Upper lobe of left lung (tissue), 6 donors: Measurements from ENCODE around the gene PTPRN2. TPM values are rescaled to one million over a fixed set of nuclear protein-coding genes. Genes with fewer than 3 reads are reported as not detected.

Source experiments
- ATAC-seq, 2 donors: fragments of 200-7000 bp; cut with Tn5 transposase; one replicate each; pipeline ENCODE4 v1.9.1; 2022; ENCODE audit warnings: mild to moderate bottlenecking in 2 of 2, moderate library complexity in 2 of 2; ENCODE audit not compliant: low FRiP score in 2 of 2
- DNase-seq, 2 donors: peaks; one replicate each; pipeline ENCODE4 v3.0.0-alpha.2; 2019 to 2020
- H3K27ac ChIP-seq, 4 donors: fragments of 200-600 bp; sonication (generic); one replicate each; pipeline ENCODE4 v1.5.1; 2016 to 2019
- H3K27me3 ChIP-seq, 4 donors: fragments of 200-600 bp; sonication (generic); one replicate each; pipeline ENCODE4 v1.5.1; 2017 to 2019
- H3K36me3 ChIP-seq, 4 donors: fragments of 200-600 bp; sonication (generic); one replicate each; pipeline ENCODE4 v1.5.1; 2016 to 2019
- H3K4me1 ChIP-seq, 4 donors: fragments of 200-600 bp; sonication (generic); one replicate each; pipeline ENCODE4 v1.5.1; 2018 to 2019
- H3K4me3 ChIP-seq, 4 donors: fragments of 200-600 bp; sonication (generic); one replicate each; pipeline ENCODE4 v1.5.1; 2017 to 2019; ENCODE audit warnings: mild to moderate bottlenecking in 2 of 4, moderate library complexity in 1 of 4
- H3K9me3 ChIP-seq, 4 donors: fragments of 200-600 bp; sonication (generic); one replicate each; pipeline ENCODE4 v1.5.1; 2018 to 2019
- CTCF ChIP-seq, 6 experiments: fragments of 450-650 bp in 4 of 6; fragments of 200-600 bp in 2 of 6; sonication (generic) in 2 of 6; IDR thresholded peaks; one replicate each; pipeline ENCODE4 v1.5.1; 2016 to 2019; ENCODE audit warnings: antibody characterized with exemption in 6 of 6
- EP300 ChIP-seq, 4 donors: sonication (generic); formaldehyde crosslinking; IDR thresholded peaks; one replicate each; pipeline ENCODE4 v1.5.1; 2017; ENCODE audit warnings: antibody characterized with exemption in 4 of 4, control low read depth in 2 of 4
- POLR2A ChIP-seq, 4 donors: fragments of 450-650 bp; IDR thresholded peaks; one replicate each; pipeline ENCODE4 v1.5.1; 2016 to 2017; ENCODE audit warnings: antibody characterized with exemption in 4 of 4, mild to moderate bottlenecking in 2 of 4
- POLR2AphosphoS5 ChIP-seq, 2 donors: sonication (generic); formaldehyde crosslinking; IDR thresholded peaks; one replicate each; pipeline ENCODE4 v1.5.1; 2017; ENCODE audit warnings: antibody characterized with exemption in 2 of 2
- WGBS, 2 donors: methylation state at CpG; one replicate each; pipeline ENCODE4 v1.1.5; 2017 to 2018; 5-methylcytosine and 5-hydroxymethylcytosine counted together
- total RNA-seq, 6 donors: library from RNA; depleted of rRNA in 4 of 6; stranded (reverse); fragments of >200 nt in 4 of 6; gene quantifications; one replicate each; pipeline versions ENCODE4 v1.1.0 to v1.2.1, GENCODE V29; 2016 to 2021
- donor health status: DM: no; HTN: no; CAD: no; lungs with moderate emphysema.
- donor health status: DM: no; HTN: yes; CAD: no; lungs with severe emphysema.

PTPRN2 gene
- total RNA-seq, 6 donors from 2014 or later: 3.3 to 7.9 (median 5.2) TPM

- 58 to 71% methylated on average over 5 to 9 of the region's 9 CpGs for WGBS, 2 donors
- ATAC-seq: no peak
- Histone ChIP-seq H3K4me1 (peaks cover 0 to 10% (median 4%) of the 10 kb centered on the region in 4 donors), H3K4me3 (no peak overlapping the region), H3K27ac (no peak overlapping the region), H3K27me3 (peaks cover 0 to 25% (median 10%) of the 10 kb centered on the region in 4 donors), H3K9me3 (no peaks in the 10 kb centered on the region), H3K36me3 (no peaks in the 10 kb centered on the region)
- TF ChIP-seq POLR2A (IDR thresholded peaks at IDR 0.05): no peak
- no peak for TF ChIP-seq POLR2AphosphoS5 (IDR thresholded peaks at IDR 0.05)
- no peak for TF ChIP-seq CTCF (IDR thresholded peaks at IDR 0.05)
- TF ChIP-seq EP300 (IDR thresholded peaks at IDR 0.05): no peak
- no peak for DNase-seq
Observed at GRCh38 chr7:157679607-157680006, 908.0 kb downstream of the PTPRN2 start.

- no peaks in the 10 kb centered on the region for H3K9me3 ChIP-seq
- no peaks in the 10 kb centered on the region for H3K36me3 ChIP-seq
- no peak overlapping the region for H3K4me3 ChIP-seq
- WGBS, 2 donors: 7 to 15% methylated on average over 8 to 9 of the region's 9 CpGs
- H3K27me3 ChIP-seq: peaks cover 0 to 14% (median 3%) of the 10 kb centered on the region in 4 donors
- ATAC-seq (no peak), DNase-seq (no peak)
- H3K27ac ChIP-seq: no peak overlapping the region
- H3K4me1 ChIP-seq: no peaks in the 10 kb centered on the region
- no peak for TF ChIP-seq EP300 (IDR thresholded peaks at IDR 0.05)
- TF ChIP-seq POLR2A (IDR thresholded peaks at IDR 0.05): no peak
- TF ChIP-seq POLR2AphosphoS5 (IDR thresholded peaks at IDR 0.05): no peak
- no peak for TF ChIP-seq CTCF (IDR thresholded peaks at IDR 0.05)
Observed at GRCh38 chr7:157678501-157678900, 909.1 kb downstream of the PTPRN2 start.

GRCh38 chr7:157676456-157677255 is 911.0 kb downstream of the PTPRN2 start:
- no peaks in the 10 kb centered on the region for H3K4me1 ChIP-seq
- DNase-seq (no peak), ATAC-seq (no peak)
- H3K4me3 ChIP-seq: no peak overlapping the region
- 65 to 67% methylated on average over 14 to 19 of the region's 19 CpGs for WGBS, 2 donors
- no peaks in the 10 kb centered on the region for H3K36me3 ChIP-seq
- no peak for TF ChIP-seq EP300 (IDR thresholded peaks at IDR 0.05)
- TF ChIP-seq CTCF (IDR thresholded peaks at IDR 0.05): no peak
- no peak for TF ChIP-seq POLR2A (IDR thresholded peaks at IDR 0.05)
- TF ChIP-seq POLR2AphosphoS5 (IDR thresholded peaks at IDR 0.05): no peak
- H3K27ac ChIP-seq: no peak overlapping the region
- no peaks in the 10 kb centered on the region for H3K9me3 ChIP-seq
- H3K27me3 ChIP-seq: no peaks in the 10 kb centered on the region

GRCh38 chr7:157676001-157676400 is 911.6 kb downstream of the PTPRN2 start:
- H3K27me3 ChIP-seq: no peaks in the 10 kb centered on the region
- WGBS, 2 donors: 80 to 83% methylated on average over 11 of the region's 11 CpGs
- TF ChIP-seq POLR2A (IDR thresholded peaks at IDR 0.05) (no peak), EP300 (IDR thresholded peaks at IDR 0.05) (no peak), POLR2AphosphoS5 (IDR thresholded peaks at IDR 0.05) (no peak)
- ATAC-seq: no peak
- no peaks in the 10 kb centered on the region for H3K9me3 ChIP-seq
- no peaks in the 10 kb centered on the region for H3K36me3 ChIP-seq
- DNase-seq: peak in 1 of 2 donors; percentile 53
- no peaks in the 10 kb centered on the region for H3K4me1 ChIP-seq
- H3K4me3 ChIP-seq: no peak overlapping the region
- no peak overlapping the region for H3K27ac ChIP-seq

- Histone ChIP-seq H3K4me3 (no peak overlapping the region), H3K27ac (no peak overlapping the region), H3K4me1 (no peaks in the 10 kb centered on the region), H3K27me3 (no peaks in the 10 kb centered on the region), H3K36me3 (no peaks in the 10 kb centered on the region), H3K9me3 (no peaks in the 10 kb centered on the region)
- ATAC-seq: no peak
- peak in 1 of 2 donors; percentile 56 for DNase-seq
- WGBS, 2 donors: 81 to 94% methylated on average over 16 to 21 of the region's 21 CpGs
- TF ChIP-seq POLR2A (IDR thresholded peaks at IDR 0.05): no peak
- no peak for TF ChIP-seq EP300 (IDR thresholded peaks at IDR 0.05)
- TF ChIP-seq POLR2AphosphoS5 (IDR thresholded peaks at IDR 0.05): no peak
- TF ChIP-seq CTCF (IDR thresholded peaks at IDR 0.05): no peak
Observed at GRCh38 chr7:157675427-157675927, 912.1 kb downstream of the PTPRN2 start.
